Ascending aorta (tissue), 2 donors: ENCODE measurements around the gene TGM6. TPM values are rescaled to one million over a fixed set of nuclear protein-coding genes. Genes with fewer than 3 reads are reported as not detected.
A peak's percentile ranks its signal among the peaks of the same experiment; 100 is the strongest.

Source experiments
- DNase-seq, 2 donors: peaks; one replicate each; pipeline ENCODE4 v3.0.0-alpha.2; 2019; ENCODE audit warnings: low spot score in 2 of 2
- H3K27ac ChIP-seq, 2 donors: fragments of 200-600 bp; sonication (generic); one replicate each; pipeline ENCODE4 v1.5.1; 2016 to 2017; ENCODE audit warnings: mild to moderate bottlenecking in 1 of 2
- H3K27me3 ChIP-seq: fragments of 200-600 bp; sonication (generic); one replicate; pipeline ENCODE4 v1.5.1; 2017
- H3K36me3 ChIP-seq, 2 donors: fragments of 200-600 bp; sonication (generic); one replicate each; pipeline ENCODE4 v1.5.1; 2016
- H3K4me1 ChIP-seq, 2 donors: fragments of 200-600 bp; sonication (generic); one replicate each; pipeline ENCODE4 v1.5.1; 2016 to 2017; ENCODE audit warnings: mild to moderate bottlenecking in 1 of 2
- H3K4me3 ChIP-seq, 2 donors: fragments of 200-600 bp; sonication (generic); one replicate each; pipeline ENCODE4 v1.5.1; 2016 to 2017; ENCODE audit warnings: mild to moderate bottlenecking in 1 of 2
- H3K9me3 ChIP-seq, 2 donors: fragments of 200-600 bp; sonication (generic); one replicate each; pipeline ENCODE4 v1.5.1; 2016
- CTCF ChIP-seq, 3 experiments: fragments of 200-600 bp in 2 of 3; fragments of 450-650 bp in 1 of 3; sonication (generic) in 2 of 3; IDR thresholded peaks; one replicate each; pipeline ENCODE4 v1.5.1; 2016 to 2019; ENCODE audit warnings: antibody characterized with exemption in 3 of 3, mild to moderate bottlenecking in 1 of 3, moderate library complexity in 1 of 3
- intact Hi-C: fragments of 100-400 bp; cut with DNase I; formaldehyde crosslinking; loops from one replicate; pipeline ENCODE4 v1.15.1; 2023
- total RNA-seq: library from RNA; depleted of rRNA; stranded (reverse); fragments of >200 nt; gene quantifications from one replicate; pipeline ENCODE4 v1.1.0, GENCODE V29; 2016

Gene TGM6
- total RNA-seq, 1 donor from 2014 or later = not detected

GRCh38 chr20:2431185-2431584 lies 50.5 kb downstream of the TGM6 start:
- Histone ChIP-seq H3K4me1 (no peaks in the 10 kb centered on the region), H3K27me3 (no peaks in the 10 kb centered on the region), H3K27ac (no peak overlapping the region), H3K9me3 (no peaks in the 10 kb centered on the region), H3K4me3 (no peak overlapping the region), H3K36me3 (no peaks in the 10 kb centered on the region)
- no peak for DNase-seq
- TF ChIP-seq CTCF (IDR thresholded peaks at IDR 0.05) = no peak
- intact Hi-C loops = no loop called here

DNA sequence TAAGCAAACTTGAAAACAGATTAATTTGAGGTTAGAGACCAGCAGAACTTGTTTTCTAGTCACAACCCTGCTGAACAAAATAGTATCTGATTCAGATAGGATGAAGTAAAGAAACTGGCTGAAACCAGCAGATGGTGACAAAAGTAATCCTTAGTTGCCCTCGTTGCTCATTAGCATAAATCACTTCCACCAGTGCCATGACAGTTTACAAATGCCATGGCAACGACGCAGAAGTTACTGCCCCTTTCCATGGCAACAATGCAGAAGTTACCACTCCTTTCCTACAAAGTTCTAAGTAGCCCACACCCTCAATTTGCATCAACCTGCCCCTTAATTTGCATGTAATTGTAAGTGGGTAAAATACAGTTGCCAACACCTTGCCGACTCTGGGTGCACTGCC lies 66.1 kb downstream of the TGM6 start:
- no peak for DNase-seq
- intact Hi-C loops = no loop called here
- no peaks in the 10 kb centered on the region for H3K4me1 ChIP-seq
- H3K36me3 ChIP-seq = no peaks in the 10 kb centered on the region
- TF ChIP-seq CTCF (IDR thresholded peaks at IDR 0.05) = no peak
- no peak overlapping the region for H3K27ac ChIP-seq
- no peak overlapping the region for H3K4me3 ChIP-seq
- H3K27me3 ChIP-seq = no peaks in the 10 kb centered on the region
- no peaks in the 10 kb centered on the region for H3K9me3 ChIP-seq

GRCh38 chr20:2449386-2449785 lies 68.7 kb downstream of the TGM6 start:
- TF ChIP-seq CTCF (IDR thresholded peaks at IDR 0.05) = no peak
- H3K4me3 ChIP-seq = no peak overlapping the region
- DNase-seq = no peak
- no peaks in the 10 kb centered on the region for H3K27me3 ChIP-seq
- intact Hi-C loops = no loop called here
- H3K27ac ChIP-seq = no peak overlapping the region
- no peaks in the 10 kb centered on the region for H3K36me3 ChIP-seq
- H3K9me3 ChIP-seq = no peaks in the 10 kb centered on the region
- no peaks in the 10 kb centered on the region for H3K4me1 ChIP-seq

- no peak for TF ChIP-seq CTCF (IDR thresholded peaks at IDR 0.05)
- Histone ChIP-seq H3K4me3 (no peak overlapping the region), H3K27me3 (no peaks in the 10 kb centered on the region), H3K4me1 (peaks cover 0 to 6% of the 10 kb centered on the region in 2 donors), H3K27ac (no peak overlapping the region), H3K36me3 (no peaks in the 10 kb centered on the region), H3K9me3 (no peaks in the 10 kb centered on the region)
- intact Hi-C loops = loop anchor here (5.0 to 10.0 kb wide), 2 partner anchors 487 to 684 kb away; no protein-coding TSS in a partner anchor
- no peak for DNase-seq
These were observed 70.7 kb downstream of the TGM6 start for GRCh38 chr20:2451422-2451821.

DNA sequence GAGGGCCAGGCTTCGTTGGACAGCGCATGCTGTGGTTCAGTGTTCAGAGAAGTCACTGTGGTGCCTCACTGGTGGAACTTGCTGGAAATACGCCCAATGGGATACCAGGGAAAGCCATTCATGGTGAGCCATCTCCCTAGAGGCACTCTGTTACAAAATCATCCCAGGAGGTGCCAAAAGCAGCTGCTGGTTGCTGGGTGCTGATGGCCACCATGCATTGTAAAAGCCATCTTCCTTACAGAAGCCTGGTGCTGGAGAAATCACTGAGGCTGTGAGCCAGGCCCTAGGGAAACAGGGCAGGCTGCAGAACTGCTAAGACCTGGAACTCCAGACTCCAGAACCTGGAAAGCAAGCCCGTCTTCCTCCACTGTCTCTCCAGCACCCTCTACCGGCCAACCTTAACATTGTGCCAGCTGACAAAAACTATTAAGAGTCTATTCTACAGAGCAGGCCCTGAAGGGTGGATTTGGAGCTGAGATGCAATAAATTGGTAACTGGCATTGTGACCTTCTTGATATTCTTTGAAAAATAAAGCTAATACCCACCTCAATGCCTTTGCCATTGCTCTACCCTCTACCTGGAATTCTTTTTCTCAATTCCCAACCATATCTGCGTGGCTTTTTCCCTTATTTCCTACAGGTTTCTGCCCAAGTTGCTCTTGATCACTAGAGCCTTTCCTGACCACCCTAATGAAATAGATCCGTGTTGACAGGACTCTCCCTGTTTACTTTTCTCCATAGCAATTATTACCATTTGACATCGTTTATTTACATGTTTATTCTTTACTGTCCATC lies 71.4 kb downstream of the TGM6 start:
- DNase-seq = peak in 1 of 2 donors; percentile 79
- Histone ChIP-seq H3K36me3 (no peaks in the 10 kb centered on the region), H3K27me3 (no peaks in the 10 kb centered on the region), H3K4me1 (peaks cover 0 to 6% of the 10 kb centered on the region in 2 donors), H3K9me3 (no peaks in the 10 kb centered on the region), H3K27ac (no peak overlapping the region), H3K4me3 (no peak overlapping the region)
- intact Hi-C loops = loop anchor here (2.0 to 10.0 kb wide), 3 partner anchors 245 to 685 kb away; no protein-coding TSS in a partner anchor
- TF ChIP-seq CTCF (IDR thresholded peaks at IDR 0.05) = peak; percentile 22 to 84 (median 75)
